Measurements from ENCODE around the gene ACTR5. TPM values are rescaled to one million over a fixed set of nuclear protein-coding genes. Genes with fewer than 3 reads are reported as not detected.
"Not testable (repeated sequence)": the region's sequence is repeated elsewhere in the genome, so short reads cannot be mapped to it uniquely, and the experiment has no call there.

The ACTR5 gene
- polyA plus RNA-seq, 3 donors, result 3.1 to 5.0 (median 3.5) TPM

- 39 to 51% (median 39%) methylated on average over 16 of the region's 16 CpGs for WGBS, 3 donors
- no peak overlapping the region for H3K27ac ChIP-seq (ENCODE audit: low read depth, low read length)
These were observed 42.2 kb downstream of the ACTR5 start for GRCh38 chr20:38790200-38791053.

- H3K27ac ChIP-seq (ENCODE audit: low read depth, low read length), result no peak overlapping the region
- WGBS, 3 donors, result 70 to 94% (median 85%) methylated on average over 3 of the region's 3 CpGs
These were observed 43.0 kb downstream of the ACTR5 start for GRCh38 chr20:38791291-38791690.

GRCh38 chr20:38791940-38792339 is 43.7 kb downstream of the ACTR5 start:
- 88 to 97% (median 96%) methylated on average over 1 of the region's 1 CpG for WGBS, 3 donors
- no peak overlapping the region for H3K27ac ChIP-seq (ENCODE audit: low read depth, low read length)

GRCh38 chr20:38794057-38794456 is 45.8 kb downstream of the ACTR5 start:
- WGBS, 3 donors, result 95 to 97% (median 97%) methylated on average over 5 of the region's 5 CpGs
- H3K27ac ChIP-seq (ENCODE audit: low read depth, low read length), result not testable (repeated sequence)

- WGBS, 3 donors, result 62 to 73% (median 73%) methylated on average over 3 of the region's 3 CpGs
- H3K27ac ChIP-seq (ENCODE audit: low read depth, low read length), result no peak overlapping the region
These were observed 50.0 kb downstream of the ACTR5 start for GRCh38 chr20:38798266-38798665.

GRCh38 chr20:38799203-38799602 is 50.9 kb downstream of the ACTR5 start:
- no peak overlapping the region for H3K27ac ChIP-seq (ENCODE audit: low read depth, low read length)
- WGBS, 3 donors, result 34 to 63% (median 46%) methylated on average over 4 of the region's 4 CpGs

GRCh38 chr20:38800882-38801281 is 52.6 kb downstream of the ACTR5 start:
- WGBS, 3 donors, result 88 to 94% (median 94%) methylated on average over 3 of the region's 3 CpGs
- H3K27ac ChIP-seq (ENCODE audit: low read depth, low read length), result no peak overlapping the region

GRCh38 chr20:38804221-38804620 is 56.0 kb downstream of the ACTR5 start:
- no peak overlapping the region for H3K27ac ChIP-seq (ENCODE audit: low read depth, low read length)
- WGBS, 3 donors, result 70 to 81% (median 74%) methylated on average over 3 of the region's 3 CpGs

GRCh38 chr20:38804682-38805501 is 56.6 kb downstream of the ACTR5 start:
- H3K27ac ChIP-seq (ENCODE audit: low read depth, low read length), result no peak overlapping the region
- 30 to 54% (median 33%) methylated on average over 18 of the region's 18 CpGs for WGBS, 3 donors

- H3K27ac ChIP-seq (ENCODE audit: low read depth, low read length), result no peak within 1 kb of the TSS
- WGBS, 3 donors, result 2 to 6% (median 2%) methylated on average over 30 to 40 of the region's 40 CpGs
These were observed 57.3 kb downstream of the ACTR5 start, which contains the start of gene PPP1R16B for GRCh38 chr20:38805502-38805957. Gene PPP1R16B, plus strand, starts transcription at chr20:38805697. Its CDS starts 30,229 bp downstream, at chr20:38835926.

- no peak overlapping the region for H3K27ac ChIP-seq (ENCODE audit: low read depth, low read length)
These were observed 57.9 kb downstream of the ACTR5 start for GRCh38 chr20:38805958-38806854.

GRCh38 chr20:38806855-38807655 is 58.8 kb downstream of the ACTR5 start:
- H3K27ac ChIP-seq (ENCODE audit: low read depth, low read length), result no peak overlapping the region
- 10 to 20% (median 15%) methylated on average over 32 of the region's 32 CpGs for WGBS, 3 donors

More at GRCh38 chr20:38805958-38806854, 57.9 kb downstream of the ACTR5 start:
- 1% methylated on average over 66 to 81 of the region's 81 CpGs for WGBS, 3 donors

GRCh38 chr20:38809942-38810341 is 61.7 kb downstream of the ACTR5 start:
- 51 to 70% (median 59%) methylated on average over 6 of the region's 6 CpGs for WGBS, 3 donors
- H3K27ac ChIP-seq (ENCODE audit: low read depth, low read length), result no peak overlapping the region

- H3K27ac ChIP-seq (ENCODE audit: low read depth, low read length), result no peak overlapping the region
- 76 to 81% (median 77%) methylated on average over 4 of the region's 4 CpGs for WGBS, 3 donors
These were observed 62.8 kb downstream of the ACTR5 start for GRCh38 chr20:38810926-38811630.

- 65 to 70% (median 68%) methylated on average over 4 of the region's 4 CpGs for WGBS, 3 donors
- no peak overlapping the region for H3K27ac ChIP-seq (ENCODE audit: low read depth, low read length)
These were observed 63.5 kb downstream of the ACTR5 start for GRCh38 chr20:38811769-38812168.

- 46 to 62% (median 49%) methylated on average over 5 of the region's 5 CpGs for WGBS, 3 donors
- no peak overlapping the region for H3K27ac ChIP-seq (ENCODE audit: low read depth, low read length)
These were observed 63.9 kb downstream of the ACTR5 start for GRCh38 chr20:38812182-38812581.
